Hepatocyte (in vitro differentiated cells): Measurements from ENCODE around the gene NDUFS7. TPM values are rescaled to one million over a fixed set of nuclear protein-coding genes. Genes with fewer than 3 reads are reported as not detected.

ENCODE experiments used
- DNase-seq: peaks from one replicate; pipeline ENCODE4 v3.0.0-alpha.2; 2016; ENCODE audit warnings: low spot score
- H2AFZ ChIP-seq: fragments of 200-600 bp; sonication (generic); 2 replicates; pipeline ENCODE4 v1.6.0; 2016; ENCODE audit warnings: antibody characterized with exemption, mild to moderate bottlenecking
- H3K27ac ChIP-seq: fragments of 200-600 bp; sonication (generic); 2 replicates; pipeline ENCODE4 v1.5.1; 2016; ENCODE audit warnings: mild to moderate bottlenecking
- H3K27me3 ChIP-seq: fragments of 200-600 bp; sonication (generic); 2 replicates; pipeline ENCODE4 v1.6.1; 2016
- H3K36me3 ChIP-seq: fragments of 200-600 bp; sonication (generic); replicated peaks from 2 replicates; pipeline ENCODE4 v1.5.1; 2016; ENCODE audit warnings: low read depth; ENCODE audit not compliant: insufficient read depth
- H3K4me1 ChIP-seq: fragments of 200-600 bp; sonication (generic); 2 replicates; pipeline ENCODE4 v1.5.1; 2016; ENCODE audit warnings: mild to moderate bottlenecking, moderate library complexity; ENCODE audit not compliant: insufficient read depth
- H3K4me2 ChIP-seq: fragments of 200-600 bp; sonication (generic); 2 replicates; pipeline ENCODE4 v1.6.0; 2016
- H3K4me3 ChIP-seq: fragments of 200-600 bp; sonication (generic); 2 replicates; pipeline ENCODE4 v1.5.1; 2016; ENCODE audit warnings: mild to moderate bottlenecking
- H3K79me2 ChIP-seq: fragments of 200-600 bp; sonication (generic); 2 replicates; pipeline ENCODE4 v1.6.0; 2017; ENCODE audit warnings: mild to moderate bottlenecking
- H3K9me2 ChIP-seq: fragments of 200-600 bp; sonication (generic); replicated peaks from 2 replicates; pipeline ENCODE4 v1.6.0; 2017; ENCODE audit warnings: mild to moderate bottlenecking; ENCODE audit not compliant: insufficient read depth
- H3K9me3 ChIP-seq: fragments of 200-600 bp; sonication (generic); 2 replicates; pipeline ENCODE4 v1.5.1; 2016; ENCODE audit warnings: low read depth, mild to moderate bottlenecking
- H4K20me1 ChIP-seq: fragments of 200-600 bp; sonication (generic); 2 replicates; pipeline ENCODE4 v1.6.0; 2016; ENCODE audit warnings: mild to moderate bottlenecking; ENCODE audit not compliant: insufficient read depth, poor library complexity, severe bottlenecking
- CTCF ChIP-seq: fragments of 200-600 bp; sonication (generic); IDR thresholded peaks from 2 replicates; pipeline ENCODE4 v1.5.1; 2016; ENCODE audit warnings: antibody characterized with exemption, mild to moderate bottlenecking; ENCODE audit not compliant: poor library complexity
- EZH2 ChIP-seq: fragments of 200-600 bp; sonication (generic); IDR thresholded peaks from 2 replicates; pipeline ENCODE4 v1.6.1; 2016; ENCODE audit warnings: antibody characterized with exemption, mild to moderate bottlenecking, borderline replicate concordance
- EZH2phosphoT487 ChIP-seq: fragments of 200-600 bp; sonication (generic); IDR thresholded peaks from one replicate; pipeline ENCODE4 v1.6.1; 2018; ENCODE audit warnings: antibody characterized with exemption, mild to moderate bottlenecking, low read depth, moderate library complexity; ENCODE audit not compliant: unreplicated experiment, severe bottlenecking
- WGBS: methylation state at CpG from one replicate; pipeline ENCODE4 v1.1.6; 2016; ENCODE audit warnings: low lambda C conversion rate; ENCODE audit errors: missing lambda C conversion rate; 5-methylcytosine and 5-hydroxymethylcytosine counted together
- polyA plus RNA-seq: library from polyadenylated mRNA; unstranded; fragments of >200 nt; fragmentation: Nextera tagmentation; extraction: Ambion mirVana; gene quantifications from 2 replicates; pipeline ENCODE4 v1.2.1, GENCODE V29; 2016
- total RNA-seq: library from RNA; depleted of rRNA; stranded (reverse); fragments of >200 nt; gene quantifications from 2 replicates; pipeline ENCODE4 v1.2.3, GENCODE V29; 2014

The NDUFS7 gene
- total and polyA plus RNA-seq, 2 experiments from 2014 or later: 81.6 to 276 TPM

GRCh38 chr19:1420590-1420989 is 36.9 kb downstream of the NDUFS7 start:
- no peak for DNase-seq
- no peak overlapping the region for H3K4me2 ChIP-seq
- no peaks in the 10 kb centered on the region for H3K9me2 ChIP-seq
- no peaks in the 10 kb centered on the region for H3K9me3 ChIP-seq
- no peak overlapping the region for H3K27ac ChIP-seq
- H4K20me1 ChIP-seq: peaks cover 45% of the 10 kb centered on the region
- H2AFZ ChIP-seq: no peak overlapping the region
- no peaks in the 10 kb centered on the region for H3K27me3 ChIP-seq
- H3K36me3 ChIP-seq: no peaks in the 10 kb centered on the region
- H3K79me2 ChIP-seq: peaks cover 93% of the 10 kb centered on the region
- no peak overlapping the region for H3K4me3 ChIP-seq
- 97% methylated on average over 15 of the region's 15 CpGs for WGBS
- peaks cover 45% of the 10 kb centered on the region for H3K4me1 ChIP-seq
- TF ChIP-seq EZH2: no peak
- no peak for TF ChIP-seq EZH2phosphoT487
- TF ChIP-seq CTCF: no peak

GRCh38 chr19:1421218-1421957 is 37.7 kb downstream of the NDUFS7 start:
- Histone ChIP-seq H3K4me3 (no peak overlapping the region), H3K27me3 (no peaks in the 10 kb centered on the region), H3K9me2 (no peaks in the 10 kb centered on the region), H3K9me3 (no peaks in the 10 kb centered on the region), H3K36me3 (no peaks in the 10 kb centered on the region), H4K20me1 (peaks cover 37% of the 10 kb centered on the region), H3K4me2 (no peak overlapping the region), H3K27ac (no peak overlapping the region), H3K4me1 (peaks cover 37% of the 10 kb centered on the region), H3K79me2 (peaks cover 93% of the 10 kb centered on the region), H2AFZ (no peak overlapping the region)
- WGBS: 98% methylated on average over 33 of the region's 37 CpGs
- DNase-seq: no peak
- no peak for TF ChIP-seq CTCF
- no peak for TF ChIP-seq EZH2phosphoT487
- TF ChIP-seq EZH2: no peak

GRCh38 chr19:1421958-1422305 is 38.2 kb downstream of the NDUFS7 start:
- DNase-seq: no peak
- 90% methylated on average over 19 of the region's 22 CpGs for WGBS
- Histone ChIP-seq H3K27ac (no peak overlapping the region), H3K79me2 (peaks cover 93% of the 10 kb centered on the region), H3K4me2 (no peak overlapping the region), H3K4me1 (peaks cover 32% of the 10 kb centered on the region), H2AFZ (no peak overlapping the region), H3K9me3 (no peaks in the 10 kb centered on the region), H3K4me3 (no peak overlapping the region), H3K36me3 (no peaks in the 10 kb centered on the region), H3K27me3 (no peaks in the 10 kb centered on the region), H3K9me2 (no peaks in the 10 kb centered on the region), H4K20me1 (peaks cover 32% of the 10 kb centered on the region)
- no peak for TF ChIP-seq EZH2phosphoT487
- TF ChIP-seq CTCF: no peak
- no peak for TF ChIP-seq EZH2
